Suprapubic skin (tissue), 3 donors: ENCODE measurements around the gene HNRNPK.
A peak's percentile ranks its signal among the peaks of the same experiment; 100 is the strongest.

Source experiments
- POLR2AphosphoS5 ChIP-seq, 3 donors: sonication (generic); formaldehyde crosslinking; IDR thresholded peaks; one replicate each; pipeline ENCODE4 v1.6.1; 2017; ENCODE audit warnings: antibody characterized with exemption in 3 of 3
- TF ChIP-seq, protein P1 (sequence below), 2 donors: fragments of 200-600 bp in 1 of 2; fragments of 450-650 bp in 1 of 2; sonication (generic) in 1 of 2; IDR thresholded peaks; one replicate each; pipeline ENCODE4 v1.5.1; 2016 to 2019; ENCODE audit warnings: antibody characterized with exemption in 2 of 2, mild to moderate bottlenecking in 1 of 2, moderate library complexity in 1 of 2

DNA sequence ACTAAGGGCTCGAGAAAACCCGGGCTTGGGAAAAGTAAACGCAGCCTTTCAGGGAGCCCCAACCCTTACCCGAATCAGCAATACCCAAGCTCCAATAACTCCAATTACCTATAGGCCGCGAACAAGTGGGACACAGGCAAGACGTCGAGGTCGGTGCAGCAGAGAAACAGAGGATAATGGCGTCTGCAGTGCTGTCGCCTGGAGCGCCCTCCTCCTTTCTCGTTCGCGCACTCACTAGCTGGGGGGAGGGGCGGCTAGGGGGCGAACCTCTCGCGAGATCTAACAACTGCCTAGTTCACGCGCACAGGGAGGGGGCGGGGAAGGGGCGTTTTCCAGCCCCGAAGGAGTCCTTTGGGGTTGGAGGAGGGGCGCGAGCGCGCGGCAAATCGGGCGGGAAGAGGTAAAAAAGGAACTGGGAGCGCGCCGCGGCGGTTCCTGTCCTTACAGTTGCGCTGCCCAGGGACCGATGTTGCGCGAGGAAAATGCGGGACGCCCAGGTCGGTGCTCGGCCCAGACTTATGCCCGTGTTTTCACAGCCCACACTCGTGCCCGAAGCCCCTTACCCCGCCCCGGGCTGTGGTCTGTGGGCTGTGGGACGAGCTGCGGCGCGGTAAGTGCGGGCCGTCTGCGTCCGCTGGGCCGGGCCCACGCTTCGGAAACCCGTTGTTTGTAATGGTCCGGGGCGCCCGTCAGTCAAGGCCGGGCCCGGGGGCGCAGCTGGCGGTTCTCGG, 545 bp upstream of the HNRNPK start, which contains the start of gene RMI1:
- TF ChIP-seq POLR2AphosphoS5 (IDR thresholded peaks at IDR 0.05), result peak; percentile 86 to 95 (median 94)
- TF ChIP-seq, protein P1, sequence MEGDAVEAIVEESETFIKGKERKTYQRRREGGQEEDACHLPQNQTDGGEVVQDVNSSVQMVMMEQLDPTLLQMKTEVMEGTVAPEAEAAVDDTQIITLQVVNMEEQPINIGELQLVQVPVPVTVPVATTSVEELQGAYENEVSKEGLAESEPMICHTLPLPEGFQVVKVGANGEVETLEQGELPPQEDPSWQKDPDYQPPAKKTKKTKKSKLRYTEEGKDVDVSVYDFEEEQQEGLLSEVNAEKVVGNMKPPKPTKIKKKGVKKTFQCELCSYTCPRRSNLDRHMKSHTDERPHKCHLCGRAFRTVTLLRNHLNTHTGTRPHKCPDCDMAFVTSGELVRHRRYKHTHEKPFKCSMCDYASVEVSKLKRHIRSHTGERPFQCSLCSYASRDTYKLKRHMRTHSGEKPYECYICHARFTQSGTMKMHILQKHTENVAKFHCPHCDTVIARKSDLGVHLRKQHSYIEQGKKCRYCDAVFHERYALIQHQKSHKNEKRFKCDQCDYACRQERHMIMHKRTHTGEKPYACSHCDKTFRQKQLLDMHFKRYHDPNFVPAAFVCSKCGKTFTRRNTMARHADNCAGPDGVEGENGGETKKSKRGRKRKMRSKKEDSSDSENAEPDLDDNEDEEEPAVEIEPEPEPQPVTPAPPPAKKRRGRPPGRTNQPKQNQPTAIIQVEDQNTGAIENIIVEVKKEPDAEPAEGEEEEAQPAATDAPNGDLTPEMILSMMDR (IDR thresholded peaks at IDR 0.05), result no peak
